H1 (cell line): ENCODE measurements around the gene DPYSL4. TPM values are rescaled to one million over a fixed set of nuclear protein-coding genes. Genes with fewer than 3 reads are reported as not detected.

Experiments
- CTCF ChIA-PET: fragments of 300-600 bp; sonication (Branson Sonifier 250); formaldehyde crosslinking; loops from one replicate; lab custom pipeline; 2021; ENCODE audit not compliant: partially characterized antibody; lab: Charles Lee
- POLR2A ChIA-PET: fragments of 300-600 bp; sonication (Branson Sonifier 250); formaldehyde crosslinking; loops from one replicate; lab custom pipeline; 2021; ENCODE audit warnings: inconsistent platforms; ENCODE audit not compliant: partially characterized antibody; lab: Charles Lee
- DNase-seq, 2 experiments: peaks; one replicate each; pipeline versions ENCODE4 v3.0.0 to v3.0.0-alpha.2; 2010 to 2022; ENCODE audit warnings: low spot score in 2 of 2, low read depth in 1 of 2, mixed read lengths in 1 of 2
- FAIRE-seq: peaks from 2 replicates; lab custom pipeline; 2011; peaks lifted over from hg19 to GRCh38; lab: Jason Lieb, UNC
- H2AFZ ChIP-seq: 2 replicates; pipeline ENCODE4 v1.8.1; 2012; ENCODE audit warnings: low read length, inconsistent platforms
- H2AK5ac ChIP-seq: 2 replicates; pipeline ENCODE4 v1.6.1; 2013; ENCODE audit warnings: low read depth, low read length
- H2BK120ac ChIP-seq: replicated peaks from 2 replicates; pipeline ENCODE3; 2013; ENCODE audit warnings: low read depth, low read length, inconsistent platforms
- H2BK12ac ChIP-seq: 2 replicates; pipeline ENCODE4 v1.6.1; 2013; ENCODE audit warnings: low read depth, low read length
- H2BK15ac ChIP-seq: 2 replicates; pipeline ENCODE4 v1.6.1; 2013; ENCODE audit warnings: low read length
- H2BK20ac ChIP-seq: 2 replicates; pipeline ENCODE4 v1.6.1; 2013; ENCODE audit warnings: low read length
- H2BK5ac ChIP-seq: 2 replicates; pipeline ENCODE4 v1.6.1; 2013; ENCODE audit warnings: low read depth, low read length
- H3K14ac ChIP-seq: 2 replicates; pipeline ENCODE4 v1.6.1; 2013; ENCODE audit warnings: inconsistent platforms; ENCODE audit not compliant: insufficient read length
- H3K18ac ChIP-seq: 2 replicates; pipeline ENCODE4 v1.6.1; 2013; ENCODE audit warnings: low read length; ENCODE audit errors: extremely low read depth
- H3K23ac ChIP-seq: 2 replicates; pipeline ENCODE4 v1.6.1; 2013; ENCODE audit warnings: inconsistent platforms; ENCODE audit not compliant: insufficient read length
- H3K23me2 ChIP-seq: 2 replicates; pipeline ENCODE4 v1.6.1; 2013; ENCODE audit warnings: low read depth, low read length
- H3K27ac ChIP-seq: 2 replicates; pipeline ENCODE4 v1.6.1; 2011; ENCODE audit warnings: low read depth, low read length, inconsistent platforms
- H3K27me3 ChIP-seq, 4 experiments: replicated peaks in 1 of 4; 1 replicate in 1 of 4; 2 replicates in 3 of 4; pipeline versions ENCODE4 v1.6.1 to v1.8.1; 2011 to 2013; ENCODE audit warnings: low read length in 3 of 4, mild to moderate bottlenecking in 3 of 4, inconsistent platforms in 2 of 4, mixed read lengths in 2 of 4, moderate library complexity in 1 of 4; ENCODE audit not compliant: control insufficient read depth in 3 of 4, insufficient read depth in 3 of 4; ENCODE audit errors: extremely low read depth in 1 of 4
- H3K36me3 ChIP-seq, 4 experiments: 2 replicates each; pipeline versions ENCODE4 v1.6.1 to v1.8.1; 2011 to 2013; ENCODE audit warnings: mild to moderate bottlenecking in 4 of 4, low read length in 3 of 4, moderate library complexity in 2 of 4, control low read depth in 1 of 4, inconsistent platforms in 1 of 4; ENCODE audit not compliant: insufficient read depth in 4 of 4, control insufficient read depth in 2 of 4
- H3K4ac ChIP-seq: replicated peaks from 2 replicates; pipeline ENCODE3; 2013; ENCODE audit warnings: low read length, low read depth, mixed read lengths, inconsistent platforms; ENCODE audit not compliant: insufficient read length
- H3K4me1 ChIP-seq, 4 experiments: replicated peaks in 1 of 4; 1 replicate in 1 of 4; 2 replicates in 3 of 4; pipeline versions ENCODE4 v1.6.1 to v1.8.1; 2011 to 2013; ENCODE audit warnings: low read length in 3 of 4, inconsistent platforms in 2 of 4, mixed read lengths in 1 of 4; ENCODE audit not compliant: insufficient read depth in 4 of 4, control insufficient read depth in 3 of 4
- H3K4me2 ChIP-seq, 2 experiments: 2 replicates each; pipeline versions ENCODE4 v1.6.1 to v1.8.1; 2011 to 2013; ENCODE audit warnings: low read depth in 2 of 2, low read length in 2 of 2, control low read depth in 1 of 2, inconsistent platforms in 1 of 2, mild to moderate bottlenecking in 1 of 2; ENCODE audit not compliant: insufficient read depth in 1 of 2
- H3K4me3 ChIP-seq, 4 experiments: fragments of 200-600, 300-600 bp in 1 of 4; sonication (generic), shearing (Covaris generic), sonication (Bioruptor Twin) in 1 of 4; 2 replicates each; pipeline versions ENCODE4 v1.5.1 to v1.8.1; 2011 to 2016; ENCODE audit warnings: low read length in 4 of 4, low read depth in 3 of 4, control low read depth in 2 of 4, inconsistent platforms in 2 of 4, mild to moderate bottlenecking in 2 of 4, mixed read lengths in 1 of 4, moderate library complexity in 1 of 4; ENCODE audit not compliant: insufficient read depth in 2 of 4; ENCODE audit errors: extremely low read depth in 1 of 4
- H3K56ac ChIP-seq: replicated peaks from 2 replicates; pipeline ENCODE3; 2013; ENCODE audit warnings: low read depth, mild to moderate bottlenecking, mixed read lengths, low read length, inconsistent platforms; ENCODE audit not compliant: insufficient read length
- H3K79me1 ChIP-seq: 2 replicates; pipeline ENCODE4 v1.6.1; 2013; ENCODE audit warnings: low read depth, low read length, control low read depth
- H3K79me2 ChIP-seq, 2 experiments: 2 replicates each; pipeline versions ENCODE4 v1.6.1 to v1.8.1; 2012 to 2013; ENCODE audit warnings: low read length in 2 of 2, mild to moderate bottlenecking in 2 of 2, inconsistent platforms in 1 of 2; ENCODE audit not compliant: insufficient read depth in 2 of 2, control insufficient read depth in 1 of 2
- H3K9ac ChIP-seq, 4 experiments: replicated peaks in 1 of 4; 1 replicate in 1 of 4; 2 replicates in 3 of 4; pipeline versions ENCODE4 v1.6.1 to v1.8.1; 2011 to 2013; ENCODE audit warnings: low read depth in 3 of 4, low read length in 3 of 4, control low read depth in 2 of 4, mild to moderate bottlenecking in 2 of 4, moderate library complexity in 2 of 4, inconsistent platforms in 1 of 4; ENCODE audit errors: extremely low read depth in 1 of 4
- H3K9me3 ChIP-seq, 2 experiments: 2 replicates each; pipeline versions ENCODE4 v1.6.1 to v1.8.1; 2012 to 2013; ENCODE audit warnings: mild to moderate bottlenecking in 2 of 2, moderate library complexity in 2 of 2, control low read depth in 1 of 2, inconsistent platforms in 1 of 2, low read depth in 1 of 2, low read length in 1 of 2, mixed read lengths in 1 of 2; ENCODE audit not compliant: insufficient read depth in 2 of 2
- H4K20me1 ChIP-seq, 2 experiments: replicated peaks in 1 of 2; 2 replicates each; pipeline versions ENCODE3 to v1.8.1; 2011 to 2013; ENCODE audit warnings: inconsistent platforms in 2 of 2, low read length in 2 of 2, mild to moderate bottlenecking in 1 of 2; ENCODE audit not compliant: insufficient read depth in 2 of 2, control insufficient read depth in 1 of 2
- H4K5ac ChIP-seq: 2 replicates; pipeline ENCODE4 v1.6.1; 2013; ENCODE audit warnings: low read length, low read depth, mixed read lengths, inconsistent platforms; ENCODE audit not compliant: insufficient read length
- H4K8ac ChIP-seq: 2 replicates; pipeline ENCODE4 v1.8.0; 2013; ENCODE audit warnings: mild to moderate bottlenecking, moderate library complexity, low read length, inconsistent platforms; ENCODE audit not compliant: insufficient read depth; ENCODE audit errors: extremely low read depth
- H4K91ac ChIP-seq: replicated peaks from 2 replicates; pipeline ENCODE3; 2013; ENCODE audit warnings: low read length, mixed read lengths, inconsistent platforms; ENCODE audit not compliant: insufficient read length
- BACH1 ChIP-seq: IDR thresholded peaks from 2 replicates; pipeline ENCODE4 v1.6.1; 2012; ENCODE audit warnings: low read length, improper control_type of control experiment
- E2F6 ChIP-seq: IDR thresholded peaks from 2 replicates; pipeline ENCODE4 v1.6.1; 2012; ENCODE audit warnings: inconsistent platforms
- EZH2 ChIP-seq: fragments of 200-600 bp; sonication (generic); IDR thresholded peaks from 2 replicates; pipeline ENCODE4 v1.7.1; 2012; ENCODE audit warnings: low read depth, mild to moderate bottlenecking, moderate library complexity, low read length, inconsistent platforms; ENCODE audit not compliant: severe bottlenecking
- KDM5A ChIP-seq: fragments of 200-600 bp; IDR thresholded peaks from 2 replicates; pipeline ENCODE4 v1.7.1; 2012; ENCODE audit warnings: mild to moderate bottlenecking, low read length, inconsistent platforms, mixed read lengths
- MAX ChIP-seq: IDR thresholded peaks from 2 replicates; pipeline ENCODE4 v1.6.1; 2012; ENCODE audit warnings: inconsistent platforms
- SRF ChIP-seq: IDR thresholded peaks from 2 replicates; pipeline ENCODE4 v1.6.1; 2011; ENCODE audit warnings: mild to moderate bottlenecking, low read depth, low read length, moderate library complexity
- WGBS, 2 experiments: shearing (Covaris generic) in 1 of 2; methylation state at CpG; one replicate each; pipeline versions ENCODE4 v1.1.6 to v1.1.7; 2013 to 2015; ENCODE audit warnings: low lambda C conversion rate in 2 of 2, mixed read lengths in 2 of 2, inconsistent platforms in 1 of 2, low coverage in 1 of 2, missing lambda C conversion rate in 1 of 2; ENCODE audit not compliant: insufficient replicate concordance in 2 of 2, insufficient coverage in 1 of 2, insufficient read length in 1 of 2; ENCODE audit errors: extremely low coverage in 1 of 2, missing lambda C conversion rate in 1 of 2; 5-methylcytosine and 5-hydroxymethylcytosine counted together
- polyA plus RNA-seq, 7 experiments: library from polyadenylated mRNA; depleted of rRNA in 3 of 7; stranded (reverse) in 5 of 7; unstranded in 2 of 7; fragments of >200 nt in 5 of 7; fragments of 200-250 nt in 2 of 7; gene quantifications; 1 replicate in 5 of 7; 2 replicates in 1 of 7; 4 replicates in 1 of 7; pipeline versions ENCODE4 v1.2.1 to v1.2.3, GENCODE V29; 2011 to 2013; ENCODE audit warnings: missing spikeins in 2 of 7, mixed read lengths in 2 of 7
- total RNA-seq: library from RNA; stranded (reverse); fragmentation: NEBNext Ultra II Directional; extraction: Animal tissue kit (Norgen Biotek cat#: 25700); gene quantifications from 2 replicates; pipeline ENCODE4 v1.2.1, GENCODE V29; 2021

DPYSL4 gene
- total and polyA plus RNA-seq, 2 of the 8 experiments (the other 6 are each of a cell fraction or from before 2014, with no cell fraction given), result 12.9 to 15.2 TPM

- peaks cover 0 to 9% (median 4%) of the 10 kb centered on the region in 4 experiments; a peak in 3 of 7 replicates for H3K4me1 ChIP-seq
- peaks cover 0 to 4% of the 10 kb centered on the region in 2 experiments for H4K20me1 ChIP-seq
- no peak overlapping the region for H3K9ac ChIP-seq
- no peak overlapping the region for H3K23ac ChIP-seq
- H4K5ac ChIP-seq, result no peak overlapping the region
- ChIA-PET CTCF (interaction anchor here (1.0 to 6.3 kb wide), 5 partner anchors 37 to 241 kb away, joined by 3 to 39 read pairs (median 4); no protein-coding TSS in a partner anchor), POLR2A (no interaction called here)
- no peak overlapping the region for H2BK120ac ChIP-seq
- H2BK5ac ChIP-seq, result no peak overlapping the region; the same call in 1 of the 2 replicates
- H3K9me3 ChIP-seq, result no peaks in the 10 kb centered on the region
- H3K27ac ChIP-seq, result no peak overlapping the region
- H3K4ac ChIP-seq, result no peak overlapping the region
- peaks cover 6% of the 10 kb centered on the region; the same call in 1 of the 2 replicates for H3K23me2 ChIP-seq
- no peak overlapping the region for H2BK20ac ChIP-seq
- H2BK15ac ChIP-seq, result no peak overlapping the region
- no peak overlapping the region for H3K18ac ChIP-seq
- no peak overlapping the region for H4K91ac ChIP-seq
- 93% methylated on average over 33 of the region's 42 CpGs; no CpG with 5 or more reads in 1 of the 2 experiments for WGBS, 2 experiments
- no peak overlapping the region for H3K14ac ChIP-seq
- no peak overlapping the region for H2AK5ac ChIP-seq
- no peaks in the 10 kb centered on the region for H3K36me3 ChIP-seq
- H2BK12ac ChIP-seq, result no peak overlapping the region
- FAIRE-seq, result no peak
- DNase-seq, result no peak
- H3K4me2 ChIP-seq, result no peak overlapping the region
- H4K8ac ChIP-seq, result no peak overlapping the region
- no peak overlapping the region for H3K4me3 ChIP-seq
- no peaks in the 10 kb centered on the region for H3K79me2 ChIP-seq
- H3K79me1 ChIP-seq, result no peaks in the 10 kb centered on the region; the same call in 1 of the 2 replicates
- H3K56ac ChIP-seq, result no peak overlapping the region
- no peaks in the 10 kb centered on the region for H3K27me3 ChIP-seq
- H2AFZ ChIP-seq, result no peak overlapping the region
- TF ChIP-seq E2F6 (no peak), MAX (no peak), KDM5A (no peak), EZH2 (no peak), SRF (no peak), BACH1 (no peak)
Measured at GRCh38 chr10:132140167-132140925, 46.4 kb upstream of the DPYSL4 start.
